Effector CD8-positive, alpha-beta T cell (primary cell): Measurements from ENCODE around the gene FRAS1.

Source experiments
- DNase-seq: peaks from one replicate; lab custom pipeline; 2025; lab: John Stamatoyannopoulos, UW

Gene FRAS1

DNA sequence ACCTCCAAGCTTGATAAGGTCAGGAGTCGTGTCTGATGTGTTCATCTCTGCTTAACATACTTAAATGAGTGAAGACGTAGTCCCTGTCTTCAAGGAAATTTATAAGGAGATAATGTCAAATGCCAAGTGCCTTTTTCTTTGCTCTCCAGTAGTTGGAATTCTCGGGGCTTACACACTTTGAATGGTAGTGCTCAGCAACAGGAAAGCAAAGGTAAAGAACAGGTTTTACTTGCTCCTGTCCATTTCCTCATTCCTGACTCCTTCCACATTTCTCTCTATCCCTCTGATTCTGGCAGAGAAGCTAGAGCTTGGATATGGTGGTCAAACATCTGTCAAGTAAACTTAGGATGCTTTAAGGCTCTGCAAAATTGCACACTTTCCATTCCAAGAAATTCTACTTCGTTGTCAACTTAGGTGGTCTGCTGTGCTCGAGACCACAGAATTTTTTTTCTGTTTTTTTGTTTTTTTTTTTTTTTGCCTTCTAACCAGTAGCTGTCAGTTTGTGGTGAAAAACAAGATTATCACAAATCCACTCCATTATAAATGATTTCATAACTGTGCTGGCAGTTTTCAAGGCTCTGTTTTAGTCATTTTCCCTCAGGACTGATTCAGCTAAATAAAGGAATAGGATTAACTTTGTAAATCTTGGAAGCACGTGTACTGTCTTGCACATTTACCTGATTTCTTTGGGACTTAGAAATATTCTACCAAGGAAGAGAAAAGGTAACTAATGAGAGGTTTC is 313.7 kb downstream of the FRAS1 start:
- DNase-seq: no peak

DNA sequence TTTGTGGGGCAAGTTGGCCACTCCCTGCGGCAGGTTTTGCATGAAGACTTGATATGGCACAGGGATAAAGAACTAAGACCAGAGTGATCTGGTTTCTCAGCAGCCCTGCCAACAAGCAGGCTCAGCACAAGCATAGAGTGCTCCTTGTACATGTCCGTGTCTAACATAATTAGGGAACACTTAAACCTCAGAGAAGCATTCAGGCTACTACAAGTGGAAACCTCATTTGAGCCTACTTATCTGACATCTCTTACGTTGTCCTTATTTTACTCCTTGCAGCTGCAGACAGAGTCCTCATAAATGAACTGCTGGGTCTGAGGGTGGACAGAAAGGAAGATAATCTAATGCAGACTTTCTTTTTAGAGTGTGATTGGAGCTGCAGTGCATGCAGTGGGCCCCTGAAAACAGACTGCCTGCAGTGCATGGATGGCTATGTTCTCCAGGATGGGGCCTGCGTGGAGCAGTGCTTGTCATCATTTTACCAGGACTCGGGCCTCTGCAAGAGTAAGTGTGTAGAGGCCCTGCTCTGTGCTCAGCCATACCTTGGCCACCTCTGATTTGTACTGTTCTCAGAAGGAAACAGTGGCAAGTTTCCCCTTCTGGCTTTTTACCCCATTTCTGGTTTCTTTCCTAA is 315.3 kb downstream of the FRAS1 start:
- DNase-seq: no peak

DNA sequence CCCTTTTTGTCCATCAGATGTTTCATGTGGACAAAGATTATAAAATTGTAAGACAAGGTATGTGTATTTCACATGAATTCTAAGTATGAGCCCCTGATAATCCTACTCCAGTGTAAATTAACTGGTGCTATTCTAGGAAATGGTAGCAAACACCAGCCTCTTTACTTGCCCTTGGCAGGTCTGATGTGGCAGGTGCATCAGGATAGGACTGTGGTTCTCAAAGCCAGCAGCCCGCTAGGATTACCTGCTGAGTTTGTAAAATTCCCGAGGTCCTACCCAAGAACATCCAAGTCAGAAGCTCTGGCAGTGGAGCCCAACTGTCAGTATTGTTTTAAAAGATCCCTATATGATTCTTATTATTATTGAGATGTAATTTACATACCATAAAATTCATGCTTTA is 320.4 kb downstream of the FRAS1 start:
- DNase-seq: no peak

DNA sequence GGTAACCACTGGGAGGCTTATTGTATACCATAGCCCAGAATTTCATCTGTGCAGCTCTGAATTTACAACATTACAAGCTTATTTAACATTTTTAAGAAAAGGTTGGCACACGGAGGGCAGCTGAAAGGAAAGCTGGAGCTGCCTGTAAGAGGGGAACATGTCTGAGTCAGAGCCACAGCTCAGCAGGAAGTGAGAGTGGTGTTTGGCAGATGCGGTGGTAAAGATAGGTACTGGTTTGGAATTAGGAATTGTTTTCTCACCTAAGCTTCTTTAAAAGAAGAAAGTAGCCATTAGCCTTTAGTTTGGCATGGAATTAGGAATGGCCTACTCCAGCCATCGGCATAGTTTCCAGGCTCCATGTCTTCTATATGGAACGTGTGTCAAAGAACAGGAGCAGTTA is 321.9 kb downstream of the FRAS1 start:
- DNase-seq: no peak

DNA sequence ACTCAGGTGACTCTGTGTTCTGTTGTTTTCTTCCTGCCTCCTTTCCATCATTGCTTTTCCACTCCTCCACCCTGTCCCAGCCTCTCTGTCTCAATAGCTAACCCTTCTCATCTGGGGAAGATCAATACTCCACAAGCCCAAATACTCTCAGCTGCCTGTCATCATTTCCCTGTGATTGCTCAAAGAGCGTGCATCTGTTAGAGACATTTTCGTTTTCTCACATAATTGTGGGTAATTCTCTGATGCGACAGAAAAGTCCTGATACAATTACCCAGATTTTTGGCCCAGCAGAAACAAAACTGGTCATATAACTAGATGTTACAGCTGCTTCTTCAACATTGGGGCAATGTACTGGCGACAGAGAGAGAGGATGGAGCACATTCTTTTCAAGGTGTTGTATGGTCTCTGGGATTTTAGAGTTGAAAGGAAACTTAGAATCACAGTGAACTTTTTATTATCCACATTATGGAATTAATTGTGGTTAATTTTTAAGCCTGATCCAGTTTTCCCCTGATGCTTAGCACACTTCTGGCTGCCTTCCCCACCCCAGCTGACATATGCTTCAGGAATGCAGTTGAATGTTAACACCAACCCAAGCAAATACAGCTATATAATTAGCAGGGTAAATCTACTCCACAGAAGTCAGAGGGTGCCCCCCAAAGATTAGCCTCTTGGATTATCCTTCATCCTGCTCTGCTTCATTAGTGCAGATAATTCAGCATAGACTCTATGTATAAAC is 323.0 kb downstream of the FRAS1 start:
- no peak for DNase-seq

DNA sequence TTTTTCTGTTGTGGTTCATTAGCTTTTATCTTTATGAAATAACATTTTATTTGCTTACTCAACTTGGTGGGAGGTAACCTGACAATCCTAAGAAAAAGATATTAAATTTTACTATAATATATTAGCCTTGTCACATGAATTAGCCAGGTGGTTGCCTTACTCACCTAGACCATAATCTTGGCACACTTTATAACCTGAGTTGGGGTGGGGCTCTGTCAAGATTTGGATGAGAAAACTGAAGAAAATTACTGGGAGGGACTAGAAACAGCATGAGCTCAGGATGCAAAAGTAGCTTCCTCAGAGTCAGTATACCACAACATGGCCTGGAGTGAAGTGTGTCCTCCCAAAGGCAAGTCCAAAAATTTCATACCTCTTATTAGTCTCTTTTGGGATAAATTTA is 329.6 kb downstream of the FRAS1 start:
- DNase-seq: no peak

DNA sequence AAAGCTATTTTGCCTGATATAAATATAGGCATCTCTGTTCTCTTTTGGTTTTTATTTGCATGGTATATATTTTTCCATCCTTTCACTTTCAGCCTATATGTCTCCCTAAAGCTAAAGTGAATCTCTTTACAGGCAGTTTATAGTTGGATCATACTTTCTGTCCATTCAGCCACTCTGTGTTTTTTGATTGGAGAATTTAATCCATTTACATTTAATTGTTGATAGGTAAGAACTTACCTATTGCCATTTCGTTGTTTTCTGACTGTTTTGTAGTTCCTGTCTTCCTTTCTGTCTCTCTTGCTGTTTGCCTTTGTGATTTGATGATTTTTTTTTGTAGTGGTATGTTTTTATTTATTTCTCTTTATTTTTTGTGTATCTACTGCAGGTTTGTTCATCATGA is 338.5 kb downstream of the FRAS1 start:
- no peak for DNase-seq

DNA sequence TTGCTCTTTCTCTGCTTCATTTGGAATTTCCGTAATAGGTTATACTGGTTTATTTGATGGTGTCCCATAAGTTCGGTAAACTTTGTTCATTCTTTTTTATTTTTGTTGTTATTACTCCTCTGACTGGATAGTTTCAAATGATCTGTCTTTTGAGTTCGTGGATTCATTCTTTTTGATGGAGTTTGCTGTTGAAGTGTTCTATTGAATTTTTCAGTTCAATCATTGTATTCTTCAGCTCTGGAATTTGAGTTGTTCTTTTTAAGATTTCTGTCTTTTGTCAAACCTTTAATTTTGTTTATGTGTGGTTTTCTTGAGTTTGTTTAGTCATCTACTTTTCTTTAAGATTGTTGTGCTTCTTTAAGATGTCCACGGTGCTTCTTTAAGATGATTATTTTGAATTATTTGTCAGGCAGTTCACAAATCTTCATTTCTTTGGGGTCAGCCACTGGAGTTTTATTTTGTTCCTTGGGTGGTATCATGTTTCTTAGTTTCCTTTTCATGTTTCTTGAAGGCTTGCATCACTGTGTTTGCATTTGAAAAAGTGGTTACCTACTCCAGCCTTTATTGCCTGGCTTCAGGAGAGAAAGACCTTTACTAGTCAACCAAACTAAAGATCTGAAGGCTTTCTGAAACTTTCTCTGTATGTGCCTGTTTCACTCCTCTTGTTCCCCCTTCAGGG is 339.6 kb downstream of the FRAS1 start:
- DNase-seq: no peak

DNA sequence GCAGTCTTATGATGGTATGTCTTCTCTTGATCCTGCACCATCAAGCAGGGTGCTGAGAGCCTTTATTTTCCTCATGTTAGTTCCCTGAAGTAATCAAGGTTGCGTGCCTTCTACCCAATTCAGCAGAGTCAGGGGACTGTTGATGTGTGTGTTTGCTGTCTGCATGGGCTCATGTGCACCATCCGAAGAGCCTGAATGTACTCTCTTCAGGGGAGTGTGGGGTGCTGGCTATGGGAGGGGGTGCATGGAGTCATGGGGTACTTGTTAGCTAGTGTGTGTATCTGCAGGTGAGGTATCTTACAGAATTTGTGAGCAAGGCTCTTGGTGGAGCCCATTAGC is 340.1 kb downstream of the FRAS1 start:
- no peak for DNase-seq

DNA sequence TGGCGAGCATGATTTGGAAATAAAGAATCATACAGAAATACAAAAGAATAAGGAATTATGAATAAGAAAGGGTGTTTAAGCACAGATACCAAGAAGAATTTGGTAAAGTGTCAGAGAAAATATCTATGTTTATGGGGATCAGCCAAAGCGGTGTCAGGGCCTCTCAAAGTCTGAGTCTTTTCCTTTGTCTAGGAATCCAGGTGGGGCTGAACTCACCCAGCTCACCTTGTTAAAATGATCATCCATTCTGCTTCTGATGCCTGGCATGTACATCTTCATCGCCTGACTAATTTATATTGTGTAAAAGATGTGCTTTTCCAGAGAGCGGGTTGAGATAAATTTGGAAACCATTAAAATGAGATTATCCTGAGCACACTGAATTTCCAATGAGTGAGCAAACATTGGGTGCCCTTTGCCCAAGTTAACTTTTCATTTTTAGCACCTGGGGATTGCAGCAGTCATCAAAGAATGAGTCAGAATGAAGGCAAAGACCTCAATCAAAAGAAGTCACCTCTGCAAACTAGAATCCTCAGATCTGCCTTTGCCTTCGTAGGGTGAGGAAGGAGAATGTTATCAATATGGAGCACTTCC is 352.6 kb downstream of the FRAS1 start:
- no peak for DNase-seq

DNA sequence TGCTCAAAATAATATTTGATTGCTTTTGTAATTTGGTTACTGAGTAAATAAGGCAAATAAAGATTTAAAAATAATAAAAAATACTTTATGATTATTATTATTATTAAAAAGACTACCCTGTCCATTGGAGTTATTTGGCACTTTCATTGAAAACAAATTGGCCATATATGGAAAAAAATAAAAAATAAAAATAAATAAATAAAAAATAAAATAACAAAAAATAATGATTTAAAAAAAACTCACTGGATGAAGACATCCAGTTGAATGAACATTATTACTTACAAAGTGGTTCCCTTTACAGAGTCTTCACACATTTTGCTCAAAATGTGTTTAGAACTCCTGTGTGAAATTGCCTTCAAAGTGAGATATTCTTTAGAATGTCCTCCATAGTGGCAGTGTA is 353.1 kb downstream of the FRAS1 start:
- no peak for DNase-seq

DNA sequence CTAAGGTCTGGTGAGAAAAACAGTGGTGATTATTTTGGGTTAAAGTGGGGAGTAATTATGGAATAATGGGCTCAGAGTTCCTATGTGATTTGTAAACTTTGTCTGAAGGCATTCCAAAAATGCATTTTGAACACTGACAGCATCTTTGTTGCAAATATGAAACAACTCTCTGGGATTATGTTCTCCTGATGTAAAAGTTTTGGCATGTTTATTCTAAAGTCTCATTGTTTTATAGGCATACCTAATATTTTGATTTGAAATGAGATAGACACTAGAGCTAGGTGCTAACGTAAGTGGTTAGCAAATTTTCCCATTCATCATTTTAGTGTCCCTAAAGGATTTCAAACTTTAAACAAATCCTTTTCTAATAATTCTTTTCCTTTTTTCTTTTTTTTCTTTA is 353.6 kb downstream of the FRAS1 start:
- DNase-seq: no peak

DNA sequence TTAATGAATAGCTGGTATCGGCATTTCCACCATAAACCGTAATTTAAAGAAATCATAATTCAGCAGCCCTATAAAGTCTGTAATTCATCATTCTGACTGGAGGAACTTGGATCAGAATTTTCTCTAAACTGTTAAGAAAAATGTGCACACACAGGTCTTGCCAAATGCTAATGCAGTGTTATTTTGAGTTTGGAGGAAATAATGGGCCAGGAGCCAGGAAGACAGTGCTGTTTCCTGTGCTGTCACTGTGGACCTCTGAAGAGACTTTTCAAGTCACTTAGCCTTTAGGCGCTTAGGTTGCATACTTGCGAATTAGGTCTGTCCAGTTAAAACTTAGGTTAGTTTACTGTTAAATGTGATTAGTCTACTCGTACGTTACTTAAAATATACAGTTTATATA is 357.0 kb downstream of the FRAS1 start:
- no peak for DNase-seq

DNA sequence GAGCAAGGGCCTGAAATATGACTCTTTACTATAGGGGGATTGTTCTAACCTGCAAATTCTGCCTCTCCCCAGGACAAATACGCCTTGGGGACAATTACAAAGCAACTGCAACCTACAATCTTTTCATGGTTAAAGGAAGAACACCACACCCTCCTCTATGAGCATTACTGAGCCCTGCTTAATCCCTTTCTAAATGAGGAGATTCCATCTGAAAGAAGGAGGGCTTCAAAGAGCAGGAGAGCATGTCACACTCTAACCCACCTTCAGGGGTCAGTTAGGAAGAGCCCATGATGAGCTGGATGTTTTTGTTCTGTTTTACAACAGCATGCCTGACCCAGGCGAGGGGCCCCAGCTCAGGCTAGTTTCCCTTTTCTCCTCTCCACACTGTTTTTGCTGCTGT is 360.5 kb downstream of the FRAS1 start:
- DNase-seq: no peak

DNA sequence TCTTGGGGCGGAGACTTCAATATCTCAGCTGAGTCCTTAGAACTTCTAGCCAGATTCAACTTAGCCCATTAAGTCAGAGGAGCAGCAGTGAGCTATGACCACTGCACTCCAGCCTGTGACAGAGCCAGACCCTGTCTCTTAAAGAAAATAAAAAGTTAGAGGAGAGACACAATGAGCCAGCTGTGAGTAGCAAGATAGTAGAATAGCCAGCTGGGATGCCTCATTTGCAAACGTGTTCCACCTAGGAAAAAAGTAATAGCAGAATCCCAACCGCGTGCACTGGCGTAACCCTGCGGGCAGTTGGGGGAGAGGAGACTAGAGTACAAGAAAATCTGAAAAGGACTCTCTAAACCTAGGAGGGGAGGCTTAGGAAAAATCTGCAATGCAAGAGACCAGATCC is 361.3 kb downstream of the FRAS1 start:
- DNase-seq: no peak

DNA sequence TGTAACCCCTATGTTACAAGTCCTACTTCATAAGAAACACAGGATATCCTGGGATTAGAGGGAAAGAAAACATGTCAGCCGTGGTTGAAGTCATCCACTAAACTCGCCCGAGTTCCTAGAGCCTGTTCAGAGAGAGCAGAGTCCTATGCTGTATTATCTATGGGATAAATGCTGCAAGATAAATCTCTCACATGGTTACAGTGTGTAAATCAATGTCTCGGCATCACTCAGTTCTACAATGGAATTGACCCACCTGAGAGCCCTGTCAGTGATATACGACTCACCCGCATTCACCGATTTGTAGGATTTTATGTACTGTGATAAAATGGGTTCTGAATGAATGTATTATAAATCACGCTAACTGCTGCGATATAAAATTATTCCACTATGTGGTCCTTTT is 366.7 kb downstream of the FRAS1 start:
- DNase-seq: no peak

DNA sequence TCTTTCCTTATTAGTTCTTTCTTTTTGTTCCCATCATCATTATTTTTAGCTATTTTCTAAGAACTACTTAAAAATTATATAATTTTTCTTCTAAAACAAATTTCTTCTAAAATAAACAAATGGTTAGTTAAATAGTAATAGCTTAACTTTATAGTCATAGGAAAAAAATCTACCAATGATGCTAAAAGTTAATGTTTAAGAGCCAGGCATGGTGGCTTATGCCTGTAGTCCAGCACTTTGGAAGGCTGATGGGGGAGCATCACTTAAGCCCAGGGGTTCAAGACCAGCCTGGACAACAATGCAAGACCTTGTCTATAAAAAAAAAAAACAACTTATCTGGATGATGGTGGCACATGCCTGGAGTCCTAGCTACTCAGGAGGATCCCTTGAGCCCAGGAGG is 367.3 kb downstream of the FRAS1 start:
- no peak for DNase-seq

DNA sequence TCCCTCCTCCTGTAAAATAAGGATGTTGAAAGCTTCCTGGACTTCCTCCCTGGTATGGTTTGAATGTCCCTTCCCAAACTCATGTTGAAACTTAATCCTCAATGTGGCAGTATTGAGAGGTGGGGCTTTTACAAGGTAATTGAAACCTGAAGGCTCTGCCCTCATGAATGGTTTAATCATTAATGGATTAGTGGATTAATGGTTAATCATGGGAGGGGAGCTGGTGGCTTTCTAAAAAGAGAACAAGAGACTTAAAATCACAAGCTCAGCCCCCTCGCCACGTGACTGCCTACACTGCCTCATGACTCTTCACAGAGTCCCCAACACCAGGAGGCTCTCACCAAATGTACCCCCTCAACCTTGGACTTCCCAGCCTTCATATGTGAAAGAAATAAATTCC is 369.8 kb downstream of the FRAS1 start:
- DNase-seq: no peak

DNA sequence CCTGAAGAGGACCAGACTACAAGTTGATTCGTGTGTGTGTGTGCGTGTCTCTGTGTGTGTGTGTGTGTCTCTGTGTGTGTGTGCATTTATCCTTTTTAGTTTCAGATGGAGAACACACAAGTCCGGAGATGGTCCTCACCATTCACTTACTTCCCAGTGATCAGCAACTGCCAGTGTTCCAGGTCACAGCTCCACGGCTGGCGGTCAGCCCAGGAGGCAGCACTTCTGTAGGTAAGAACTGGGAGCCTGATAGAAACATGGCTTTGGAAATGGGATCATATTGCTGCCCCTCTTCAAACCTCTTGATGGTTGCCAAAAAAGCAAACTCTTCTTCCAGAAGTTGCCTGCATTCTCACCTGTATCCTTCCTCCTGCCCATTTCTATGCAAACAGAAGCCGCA is 371.9 kb downstream of the FRAS1 start:
- DNase-seq: no peak

DNA sequence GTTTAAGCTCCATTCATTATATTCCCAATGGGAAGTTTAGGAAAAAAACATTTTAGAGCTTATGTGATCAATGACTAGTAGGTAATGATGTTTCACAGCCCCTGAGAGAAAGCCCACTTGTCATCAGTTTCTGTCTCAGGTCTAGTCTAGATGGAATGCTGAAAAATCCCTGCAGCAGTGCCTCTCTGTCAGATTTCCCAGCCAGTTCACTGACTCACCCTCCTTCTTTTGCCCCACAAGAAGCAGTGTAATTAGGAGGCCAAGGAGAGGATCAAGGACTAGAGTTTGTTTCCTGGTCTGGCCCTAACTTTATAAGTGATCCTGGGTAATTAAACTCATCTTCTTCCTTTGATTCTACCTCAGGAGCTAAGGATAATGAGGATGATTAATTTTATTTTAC is 375.8 kb downstream of the FRAS1 start:
- no peak for DNase-seq

DNA sequence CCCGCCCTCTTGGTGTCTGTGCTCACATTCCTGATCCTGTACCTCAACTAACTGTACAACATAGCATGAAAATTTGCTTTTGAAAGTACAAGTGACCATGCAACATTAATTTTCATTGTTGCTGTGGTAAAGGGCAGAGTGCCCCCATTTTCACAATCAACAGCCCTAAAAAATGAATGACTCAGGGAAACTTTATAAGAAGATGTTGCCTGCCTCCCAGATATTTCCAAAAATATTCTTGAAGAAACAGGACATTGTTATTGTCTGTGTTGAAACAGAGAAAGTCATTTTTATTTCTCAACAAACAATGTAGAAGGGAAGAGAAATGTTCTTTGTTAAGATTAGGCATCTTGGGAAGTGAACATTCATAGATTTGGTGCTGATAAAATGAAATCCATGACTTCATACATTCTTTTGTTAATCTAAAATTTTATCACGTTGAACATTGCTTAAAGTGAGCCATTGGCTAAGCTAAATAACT is 380.5 kb downstream of the FRAS1 start:
- no peak for DNase-seq

DNA sequence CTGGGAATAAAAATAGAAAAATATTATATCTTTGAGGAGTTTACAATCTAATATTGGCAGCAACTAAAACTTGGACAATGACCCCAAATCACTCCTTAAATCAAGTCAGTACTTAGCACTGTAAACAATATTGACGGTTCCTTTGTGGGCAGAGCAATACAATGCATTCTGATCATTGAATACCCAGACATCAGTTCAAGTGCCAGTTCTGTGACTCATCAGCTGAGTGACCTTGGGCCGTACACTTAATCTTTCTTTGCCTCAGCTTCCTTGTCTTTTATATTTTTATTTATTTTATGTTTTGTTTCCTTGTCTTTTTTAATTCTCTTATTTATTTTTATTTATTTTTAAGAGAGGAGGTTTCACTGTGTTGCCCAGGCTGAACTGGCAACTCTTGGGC is 382.2 kb downstream of the FRAS1 start:
- DNase-seq: no peak
